ENCODE measurements around the gene TLE4.

The TLE4 gene

DNA sequence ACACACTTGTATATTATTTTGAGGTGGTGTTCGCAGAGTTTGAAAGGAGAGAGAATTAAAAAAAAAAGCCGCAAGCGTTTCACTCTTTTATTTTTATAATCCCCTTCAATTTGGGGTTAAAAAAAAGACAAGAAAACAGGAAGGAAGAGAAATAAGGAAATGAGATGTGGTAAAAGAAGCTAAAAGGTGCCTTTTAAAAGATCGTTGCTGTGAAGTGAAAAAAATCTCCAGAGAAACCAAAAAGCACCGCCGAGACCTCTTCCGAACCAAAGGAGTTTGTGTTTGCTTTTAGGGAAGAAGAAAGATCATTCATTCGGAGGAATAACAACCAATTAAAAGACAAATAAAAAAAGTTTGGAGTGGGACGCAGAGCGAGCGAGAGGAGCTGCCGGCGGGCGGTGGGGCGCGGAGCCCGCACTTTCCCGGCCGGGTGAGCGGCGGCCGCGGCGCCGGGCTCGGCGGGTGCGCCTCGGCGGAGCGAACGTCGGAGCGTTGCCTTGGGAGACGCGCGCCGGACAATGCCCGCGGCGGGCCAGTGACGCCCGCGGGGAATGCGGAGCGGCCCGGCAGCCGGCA is 355 bp downstream of the TLE4 start:
- no peak for DNase-seq

DNA sequence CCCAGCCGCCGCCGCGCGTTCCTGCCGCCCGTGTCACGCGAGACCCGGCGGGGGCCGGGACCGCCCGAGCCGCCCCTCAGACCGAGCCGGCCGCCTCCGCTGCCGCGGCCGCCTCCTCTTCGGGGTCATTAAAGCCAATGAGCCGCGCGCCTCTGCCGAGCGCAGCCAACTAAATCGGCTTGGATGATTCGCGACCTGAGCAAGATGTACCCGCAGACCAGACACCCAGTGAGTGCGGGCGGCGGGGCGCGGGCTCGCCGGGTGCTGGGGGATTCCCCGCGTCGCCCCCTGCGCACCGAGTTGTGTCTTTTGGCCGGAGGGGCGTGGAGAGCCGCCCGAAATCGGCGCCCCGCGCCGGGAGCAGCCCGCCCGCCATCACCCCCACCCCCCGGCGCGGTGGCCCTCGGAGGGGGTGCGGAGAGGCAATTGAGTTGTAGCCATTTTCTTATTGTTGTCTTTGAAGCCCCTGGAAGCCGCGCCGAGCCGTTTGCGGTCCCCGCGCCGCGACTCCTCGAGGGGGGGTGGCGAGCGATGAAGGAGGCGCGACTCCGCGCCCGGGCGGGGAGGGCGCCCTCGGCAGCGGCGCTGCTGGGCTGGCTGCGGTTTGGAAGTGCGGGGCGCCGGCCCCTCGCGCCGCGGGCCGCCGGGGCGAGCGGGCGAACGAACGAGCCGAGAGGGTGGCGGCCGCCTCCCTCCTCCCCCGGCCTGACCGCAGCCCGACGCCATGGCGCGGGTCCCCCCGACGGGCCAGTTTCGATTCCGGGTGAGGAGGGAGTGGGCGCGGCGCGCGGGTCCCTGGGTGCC is 1.0 kb downstream of the TLE4 start:
- no peak for DNase-seq

DNA sequence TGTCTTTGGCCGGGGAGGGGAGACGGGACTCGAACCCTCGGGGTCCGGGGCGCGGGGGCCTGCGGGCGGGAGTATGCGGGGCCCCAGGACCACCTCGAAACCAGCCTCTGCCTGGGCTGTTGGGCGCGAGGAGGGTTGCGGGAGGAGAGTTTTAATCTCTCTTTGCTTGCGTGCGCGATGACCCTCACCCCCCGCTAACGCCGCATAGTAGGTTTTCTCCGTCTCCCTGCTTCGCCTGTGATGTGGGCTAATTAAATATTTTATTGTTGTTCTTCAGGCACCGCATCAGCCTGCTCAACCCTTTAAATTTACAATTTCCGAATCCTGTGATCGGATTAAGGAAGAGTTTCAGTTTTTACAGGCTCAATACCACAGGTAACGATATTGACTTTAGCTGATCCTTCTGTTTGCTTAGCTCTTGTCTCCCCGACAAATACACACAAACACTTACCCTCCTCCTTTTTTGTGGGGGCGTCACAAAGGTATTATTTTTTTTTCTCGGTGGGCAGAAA is 1.7 kb downstream of the TLE4 start:
- peak; percentile 23 for DNase-seq

DNA sequence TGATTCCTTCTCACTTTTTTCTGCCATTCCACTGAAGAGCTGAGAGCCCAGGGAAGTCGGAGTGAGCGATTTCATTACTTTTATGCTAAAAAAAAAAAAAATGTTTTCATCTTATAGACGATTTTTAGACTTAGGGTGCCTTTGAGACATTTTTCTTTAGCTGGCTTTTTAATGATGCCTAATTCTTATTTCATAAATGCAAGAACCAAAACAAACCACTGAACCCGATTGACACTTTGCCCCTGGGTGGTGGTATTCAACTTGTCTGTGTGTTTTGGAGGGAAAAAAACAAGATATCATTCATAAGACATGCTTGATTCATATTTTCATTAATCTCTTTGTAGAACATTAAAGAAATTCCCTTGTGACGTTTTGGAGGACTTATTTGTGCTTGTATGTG is 2.4 kb downstream of the TLE4 start:
- DNase-seq = no peak

DNA sequence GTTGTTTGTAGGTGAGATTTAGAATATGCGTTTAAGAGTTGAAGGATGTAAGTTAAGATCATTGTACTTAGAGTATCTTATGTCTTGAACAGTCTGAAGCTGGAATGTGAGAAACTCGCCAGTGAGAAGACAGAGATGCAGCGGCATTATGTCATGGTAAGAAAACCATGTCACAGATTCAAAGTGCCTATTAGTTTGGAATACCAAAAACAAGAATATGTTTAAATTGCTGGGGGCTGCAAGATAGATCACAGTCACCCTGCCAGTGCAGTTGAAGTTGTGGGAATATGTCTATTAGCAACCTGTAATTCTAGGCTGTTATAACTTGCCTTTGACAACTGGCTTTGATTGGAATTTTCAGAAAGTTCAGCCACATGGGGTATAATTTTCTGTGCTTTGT is 3.0 kb downstream of the TLE4 start:
- DNase-seq = no peak

DNA sequence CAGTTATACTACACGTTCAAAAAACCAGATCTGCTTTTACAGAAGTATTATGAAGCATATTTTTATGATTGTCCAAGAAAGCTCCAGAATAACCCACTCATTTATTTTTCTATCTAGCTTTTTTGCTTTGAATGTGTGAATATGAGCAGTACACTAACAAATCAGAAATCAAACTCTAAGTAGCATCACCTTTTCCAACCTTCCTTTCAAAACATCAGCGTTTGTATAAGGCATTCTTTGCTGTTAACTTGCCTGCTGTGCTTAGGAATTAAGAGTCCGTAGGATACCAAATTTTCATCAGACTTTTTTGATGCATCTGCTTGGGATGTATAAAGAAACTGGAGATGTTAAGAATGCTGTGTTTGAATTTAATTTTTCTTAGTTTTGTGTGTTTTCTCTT is 3.8 kb downstream of the TLE4 start:
- DNase-seq = no peak

DNA sequence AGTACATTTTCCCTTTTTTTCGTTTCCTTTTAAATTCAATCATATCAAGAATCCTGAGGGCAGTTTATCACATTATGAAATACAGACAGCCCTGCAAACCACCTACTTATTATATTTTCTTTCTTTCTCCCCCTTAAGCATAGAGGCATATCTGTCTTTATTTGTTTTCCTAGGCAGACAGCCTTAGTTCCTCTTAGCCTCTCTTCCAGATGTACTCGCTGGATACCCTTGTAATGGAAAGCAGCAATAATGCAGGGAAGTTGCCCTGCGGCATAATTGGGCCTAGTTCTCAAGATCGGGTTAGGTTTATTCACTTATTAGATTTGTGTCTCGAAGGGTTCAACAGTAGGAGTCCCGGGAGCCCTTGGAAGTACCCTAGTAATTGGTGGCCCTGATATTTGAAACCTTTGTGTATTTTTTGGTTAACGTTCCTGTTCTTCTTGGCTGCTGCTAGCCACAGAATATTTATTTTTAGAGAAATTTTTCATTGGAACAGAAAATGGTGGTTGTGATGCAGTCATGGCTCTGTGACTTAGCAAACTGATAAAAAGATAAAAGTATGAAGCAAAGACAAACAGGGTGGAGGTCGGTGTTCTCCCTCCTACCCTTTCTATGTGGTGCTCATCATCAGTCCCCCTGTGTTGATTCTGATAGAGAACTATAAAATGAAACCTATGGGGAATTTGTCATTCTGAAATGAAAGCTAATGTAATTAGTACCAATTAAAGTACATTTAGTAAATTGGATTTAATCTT is 6.4 kb downstream of the TLE4 start:
- no peak for DNase-seq

DNA sequence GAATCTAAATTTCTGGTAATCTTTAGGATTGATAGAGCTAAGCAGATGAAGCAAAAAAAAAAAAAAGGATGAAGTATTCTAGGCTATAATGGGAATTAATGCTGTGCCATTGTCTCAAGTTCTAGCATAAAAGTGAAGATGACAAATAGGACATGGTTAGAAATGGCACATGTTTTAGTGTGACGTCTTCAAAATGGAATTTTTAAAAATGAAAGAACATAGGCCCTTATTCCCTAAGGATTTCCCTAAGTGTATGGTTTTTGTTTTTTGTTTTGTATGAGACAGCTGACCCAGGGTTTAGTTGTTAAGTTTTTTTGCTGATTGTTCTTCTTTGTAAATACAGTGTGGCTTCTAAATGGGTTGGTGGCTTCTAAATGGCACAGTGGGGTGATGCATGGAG is 7.1 kb downstream of the TLE4 start:
- no peak for DNase-seq

DNA sequence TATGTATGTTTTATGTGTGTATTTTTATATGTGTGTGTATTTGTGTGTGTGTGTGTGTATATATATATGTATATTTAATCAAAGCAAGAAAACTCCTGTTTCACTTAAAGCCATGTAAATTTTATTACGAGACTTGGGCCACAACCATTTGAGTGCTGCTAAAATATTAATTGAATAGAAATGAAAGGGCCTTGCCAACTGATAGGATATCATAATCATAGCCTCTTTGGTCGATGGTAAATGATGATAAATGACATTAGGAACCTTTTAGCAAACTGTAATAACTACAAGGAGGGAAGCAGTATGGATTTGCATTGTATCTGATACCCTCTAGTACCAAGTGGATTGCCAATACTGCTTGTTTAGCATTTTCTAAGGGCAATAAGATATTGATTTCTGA is 7.9 kb downstream of the TLE4 start:
- no peak for DNase-seq

DNA sequence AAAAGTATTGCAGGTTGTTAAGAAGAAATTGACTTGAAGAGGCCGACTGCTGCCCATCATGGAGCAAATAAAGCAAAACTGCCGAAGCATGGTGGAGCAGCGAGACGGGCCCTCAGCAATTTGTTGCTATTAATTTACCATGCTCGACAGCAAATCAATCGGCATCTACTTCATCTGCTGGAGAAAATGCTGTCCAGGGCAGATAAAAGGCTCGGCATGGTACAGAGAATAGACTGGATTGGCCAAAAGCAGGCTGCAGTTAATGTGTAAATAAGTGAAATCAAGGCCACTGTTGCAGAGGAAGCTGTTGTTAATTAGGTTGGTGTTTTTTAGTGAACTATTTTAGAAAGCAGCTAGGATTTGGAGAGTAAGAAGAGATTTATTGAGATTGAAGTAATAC is 8.3 kb downstream of the TLE4 start:
- DNase-seq = no peak

DNA sequence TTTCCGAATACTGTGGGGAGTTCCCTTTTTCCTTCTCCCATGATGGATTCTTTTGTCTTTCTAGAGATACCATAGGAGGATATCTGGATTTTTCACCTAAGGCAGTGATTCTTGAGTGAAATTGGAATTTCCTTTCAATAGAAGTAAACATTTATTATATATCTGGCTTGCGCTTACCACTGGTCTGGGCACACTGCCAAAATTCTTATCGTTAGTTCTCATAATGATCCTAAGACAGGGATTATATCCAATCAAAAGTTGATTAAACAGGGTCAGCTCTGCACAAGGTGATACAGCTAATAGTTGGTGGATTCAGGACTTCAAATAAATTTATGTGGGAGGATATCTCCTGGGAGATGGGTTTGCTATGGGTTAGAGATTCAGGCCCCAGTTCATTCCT is 9.6 kb downstream of the TLE4 start:
- DNase-seq = no peak

DNA sequence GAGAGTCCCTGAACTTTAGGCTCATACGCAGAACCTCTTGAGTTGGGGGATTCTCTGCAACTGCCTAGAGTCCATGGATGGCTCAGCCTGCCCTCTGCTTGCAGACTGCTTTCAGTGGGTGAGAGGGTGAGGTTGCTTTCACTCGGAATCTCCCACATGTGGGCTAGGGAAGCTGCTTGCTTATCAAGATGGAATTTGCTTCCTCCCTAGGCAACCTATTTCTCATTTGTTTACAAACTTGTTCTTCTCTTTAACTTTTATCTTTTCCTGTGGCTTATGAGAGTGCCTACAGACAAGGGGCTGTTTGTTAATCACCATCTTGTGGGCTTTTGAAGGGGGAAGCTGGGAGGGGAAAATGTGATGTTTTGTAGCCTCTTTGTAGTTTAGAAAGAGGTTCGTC is 10.0 kb downstream of the TLE4 start:
- no peak for DNase-seq

DNA sequence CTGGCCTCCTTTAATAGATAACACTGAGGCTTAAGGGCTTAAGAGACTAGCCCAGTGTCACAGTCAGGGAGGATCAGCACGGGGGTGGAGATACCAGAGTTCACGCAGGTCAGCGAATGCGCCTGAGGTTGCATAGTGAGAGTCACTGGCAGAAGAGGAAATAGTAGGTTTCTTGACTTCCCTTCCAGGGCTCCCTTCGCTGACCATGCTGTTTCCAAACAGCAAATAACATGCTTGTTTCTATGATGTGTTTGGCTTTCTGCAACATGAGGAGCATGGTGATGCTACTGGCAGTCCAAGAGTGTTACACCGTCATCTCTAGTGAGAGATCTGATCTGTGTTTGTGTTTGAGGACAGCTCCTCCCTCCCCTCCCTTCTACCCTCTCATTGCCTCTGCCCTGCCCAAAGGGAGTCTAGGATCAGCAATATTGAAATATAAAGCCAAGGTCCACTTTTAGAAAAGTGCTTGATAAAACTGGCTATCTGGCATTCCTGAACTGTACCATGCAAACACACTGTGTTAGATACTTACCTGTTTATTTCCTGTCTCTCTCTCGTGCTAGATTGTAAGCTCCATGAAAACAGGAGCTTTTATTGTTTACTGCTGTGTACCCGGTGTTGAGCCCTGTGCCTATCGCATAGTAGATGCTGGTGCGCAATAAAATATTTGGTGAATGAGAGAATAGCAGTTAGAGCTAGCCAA is 12.3 kb downstream of the TLE4 start:
- no peak for DNase-seq

DNA sequence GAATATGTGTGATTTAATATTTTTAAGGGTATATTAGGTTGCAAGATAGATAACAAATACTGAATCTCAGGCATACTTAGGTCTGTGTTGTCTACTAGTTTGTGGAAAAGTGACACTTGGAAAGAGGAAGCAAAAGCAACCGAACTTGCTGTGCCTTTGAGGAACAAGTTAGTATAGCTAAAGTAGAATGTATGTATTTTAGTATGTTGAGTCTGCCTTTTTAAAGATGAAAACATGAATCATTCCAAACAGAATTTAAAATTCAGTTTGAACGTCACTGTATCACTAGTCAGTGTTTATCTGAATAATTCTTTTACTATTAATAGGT is 12.9 kb downstream of the TLE4 start:
- DNase-seq = no peak

DNA sequence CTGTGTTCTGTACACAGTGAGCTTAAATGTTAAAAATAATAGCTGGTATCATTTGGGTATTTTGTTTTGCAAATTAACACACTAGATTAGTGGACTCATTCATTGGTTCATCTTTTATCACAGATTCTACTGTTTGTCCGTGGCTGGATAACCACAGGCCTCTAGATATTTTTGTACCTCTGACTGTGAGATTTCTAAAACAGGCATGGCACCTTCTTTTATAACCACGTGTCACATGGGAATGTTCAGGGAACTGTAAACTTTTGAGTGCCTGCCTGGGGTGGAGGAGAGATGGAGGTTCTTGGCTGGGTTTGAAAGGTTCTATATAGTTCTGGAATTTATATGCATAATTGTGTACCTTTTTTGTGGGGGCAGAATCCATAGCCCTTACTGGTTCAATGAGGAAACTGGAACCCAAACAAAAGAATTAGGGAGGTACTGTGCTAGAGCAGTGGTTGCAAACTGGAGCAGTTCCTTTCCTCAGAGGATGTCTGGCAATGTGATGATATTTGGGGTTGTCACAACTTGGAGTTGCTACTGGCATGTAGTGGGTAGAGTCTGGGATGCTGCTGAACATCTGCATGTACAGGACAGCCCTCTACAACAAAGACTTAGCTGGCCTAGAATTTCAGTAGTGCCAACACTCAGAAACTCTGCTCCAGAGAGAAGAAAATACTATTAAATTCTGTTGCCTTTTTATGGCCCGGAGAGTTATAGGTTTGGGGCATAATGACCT is 16.9 kb downstream of the TLE4 start:
- no peak for DNase-seq

DNA sequence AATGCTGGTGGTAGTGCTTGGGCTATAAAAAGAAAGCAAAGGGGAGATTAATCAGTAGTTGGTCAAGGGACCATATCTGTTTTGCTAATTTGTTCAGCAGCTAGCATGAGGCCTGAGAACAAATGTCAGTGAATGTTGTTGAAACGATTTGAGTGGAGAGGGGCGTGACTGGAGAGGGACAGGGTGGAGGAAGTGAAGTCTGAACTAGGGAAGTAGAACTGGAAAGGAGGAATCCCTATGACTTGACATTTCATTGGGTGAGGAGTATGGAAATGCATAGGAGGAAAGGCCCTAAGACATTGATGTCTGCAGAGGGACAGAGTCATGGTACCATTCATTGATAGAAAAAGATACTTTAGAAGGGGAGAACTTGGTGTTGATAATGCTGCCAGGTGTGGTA is 19.7 kb downstream of the TLE4 start:
- DNase-seq = no peak

DNA sequence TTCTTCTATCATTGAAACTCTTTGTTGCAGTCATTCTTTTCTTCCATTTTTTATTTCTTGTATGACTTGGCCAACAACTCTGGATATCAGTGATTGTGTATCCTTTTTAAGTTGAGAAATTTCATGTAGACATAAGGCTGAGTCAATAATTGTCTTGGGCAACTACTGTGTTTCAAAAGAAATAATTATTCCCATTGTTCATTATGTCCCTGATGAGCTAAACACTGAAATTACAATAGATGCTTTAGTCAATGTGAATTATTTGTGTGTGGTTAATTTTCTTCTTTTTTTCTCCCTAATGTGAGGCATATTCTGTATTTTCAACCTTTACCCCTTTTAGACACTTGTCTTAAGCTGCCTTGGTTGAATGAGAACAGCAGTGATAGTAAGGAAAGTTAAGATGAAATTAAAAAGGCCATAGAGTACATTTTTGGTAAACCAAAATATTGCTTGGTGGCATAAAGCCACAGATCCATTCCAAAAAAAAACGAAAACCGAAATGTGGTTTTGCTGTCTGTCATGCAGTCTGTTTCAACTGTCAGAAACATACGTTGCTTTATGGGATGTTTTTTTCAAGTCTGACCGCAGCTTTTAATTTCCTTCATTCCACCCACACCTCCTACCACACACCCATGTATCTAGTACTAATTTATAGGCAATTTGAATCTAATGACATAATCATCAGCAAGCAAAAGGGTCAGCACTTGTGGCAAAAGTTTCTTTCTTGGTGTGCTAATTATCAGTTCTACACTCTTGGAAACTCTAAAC is 21.1 kb downstream of the TLE4 start:
- DNase-seq = no peak

DNA sequence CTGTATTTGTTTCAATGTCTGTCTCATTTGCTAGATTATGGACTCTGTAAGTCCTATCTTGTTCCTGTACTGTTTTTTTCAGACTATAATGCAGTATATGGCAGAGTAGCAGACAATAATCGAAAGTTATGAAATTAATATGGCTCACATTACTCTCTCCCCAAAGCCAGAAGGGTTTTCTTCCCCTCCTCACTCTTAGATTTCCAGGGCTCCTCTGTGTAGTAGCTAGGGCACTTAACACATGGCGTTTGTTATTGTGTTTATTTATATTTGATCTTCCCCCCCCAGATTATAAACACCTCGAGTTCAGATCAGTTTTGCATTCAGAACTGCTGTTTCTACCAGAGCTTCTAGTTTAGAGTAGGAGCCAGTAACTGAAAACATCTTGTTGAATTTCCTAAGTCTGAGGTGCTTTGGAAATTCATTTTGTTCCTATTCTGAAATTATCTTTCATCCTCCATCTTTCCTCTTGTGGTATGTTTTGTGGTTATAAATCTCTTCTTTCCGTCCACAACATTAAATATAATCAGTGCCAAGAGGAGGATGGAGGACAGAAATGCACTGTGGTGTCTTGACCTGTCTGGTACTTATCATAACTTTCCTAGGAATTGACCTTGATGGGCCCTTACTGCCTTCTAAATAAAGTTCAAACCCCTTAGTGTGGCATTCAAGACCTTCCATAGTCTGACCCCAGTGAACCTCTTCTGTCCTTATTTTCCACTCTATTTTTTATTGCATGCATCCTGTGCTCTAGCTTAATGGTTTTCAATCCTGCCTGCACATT is 27.0 kb downstream of the TLE4 start:
- DNase-seq = no peak

DNA sequence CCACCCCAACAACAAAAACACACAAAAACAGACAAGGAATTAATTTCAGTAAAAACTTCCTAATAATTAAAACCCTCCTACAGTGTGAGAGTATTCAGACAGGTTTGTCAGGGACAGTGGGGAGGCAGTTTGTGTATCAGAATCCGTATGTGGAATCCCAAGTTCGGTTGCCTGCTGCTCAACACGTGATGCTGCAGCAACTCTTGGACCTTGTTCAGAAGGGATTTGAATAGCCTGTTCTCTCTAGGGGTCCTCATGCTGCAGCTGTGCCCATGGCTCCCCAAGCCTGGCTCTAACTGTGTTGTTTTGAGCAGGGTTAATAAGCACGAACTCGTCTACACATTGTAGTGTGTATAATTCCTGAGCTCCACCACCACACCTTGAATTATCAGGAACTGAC is 28.7 kb downstream of the TLE4 start:
- no peak for DNase-seq

DNA sequence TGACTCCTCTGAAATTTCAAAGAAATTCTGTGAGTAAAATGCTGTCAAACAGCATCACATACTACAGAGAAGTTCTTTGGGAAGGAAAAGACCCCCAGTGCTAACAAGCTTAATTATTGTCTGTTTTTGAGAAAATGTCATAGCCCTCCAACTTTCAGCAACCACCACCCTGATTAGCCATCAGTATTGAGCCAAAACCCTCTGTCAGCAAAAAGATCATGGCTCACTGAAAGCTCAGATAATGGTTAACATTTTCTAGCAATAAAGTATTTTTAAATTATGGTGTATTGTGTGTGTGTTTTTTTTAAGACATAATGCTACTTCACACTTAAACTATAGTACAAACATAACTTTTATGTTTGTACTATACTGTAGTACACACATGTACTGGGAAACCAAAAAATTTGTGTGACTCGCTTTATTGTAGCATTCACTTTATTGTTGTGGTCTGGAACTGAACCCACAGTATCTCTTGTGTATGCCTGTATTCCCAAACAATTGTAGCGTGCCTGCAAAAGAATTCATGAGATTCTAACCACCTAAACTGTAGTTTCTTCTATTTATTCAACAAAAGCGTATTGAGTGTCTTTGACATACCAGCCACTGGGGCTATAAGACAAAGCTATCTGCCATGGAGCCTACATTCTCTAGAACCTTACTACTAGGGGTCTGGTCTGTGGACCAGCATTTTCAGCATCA is 31.6 kb downstream of the TLE4 start:
- no peak for DNase-seq

DNA sequence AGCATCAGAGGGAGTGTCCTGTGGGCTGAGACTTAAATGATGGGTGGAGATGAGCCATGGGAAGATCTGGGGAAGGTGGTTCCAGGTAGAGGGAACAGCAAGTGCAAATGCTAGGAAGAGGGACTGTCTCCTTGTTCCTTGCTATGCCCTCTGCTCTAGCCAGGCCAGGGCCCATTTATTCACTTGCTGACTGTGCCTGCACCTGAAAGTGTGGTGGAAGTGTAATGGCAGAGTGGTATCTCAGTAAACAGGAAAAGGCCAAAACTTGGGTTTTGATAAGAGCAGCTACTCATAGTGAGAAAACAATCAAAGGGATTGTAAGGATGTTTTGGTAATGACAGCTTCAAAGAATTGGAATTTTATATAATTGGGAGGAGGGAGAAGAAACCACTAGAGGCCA is 32.4 kb downstream of the TLE4 start:
- DNase-seq = no peak

Measured in DMS153 (cell line).